NCI-H446 treated with DMSO at 0.1 percent for 48 hours (cell line): ENCODE results near the gene GJA4.
"Not testable (repeated sequence)": the region's sequence is repeated elsewhere in the genome, so short reads cannot be mapped to it uniquely, and the experiment has no call there.

Source experiments
- DNase-seq: peaks from one replicate; lab custom pipeline; 2025; lab: John Stamatoyannopoulos, UW

Gene GJA4

DNA sequence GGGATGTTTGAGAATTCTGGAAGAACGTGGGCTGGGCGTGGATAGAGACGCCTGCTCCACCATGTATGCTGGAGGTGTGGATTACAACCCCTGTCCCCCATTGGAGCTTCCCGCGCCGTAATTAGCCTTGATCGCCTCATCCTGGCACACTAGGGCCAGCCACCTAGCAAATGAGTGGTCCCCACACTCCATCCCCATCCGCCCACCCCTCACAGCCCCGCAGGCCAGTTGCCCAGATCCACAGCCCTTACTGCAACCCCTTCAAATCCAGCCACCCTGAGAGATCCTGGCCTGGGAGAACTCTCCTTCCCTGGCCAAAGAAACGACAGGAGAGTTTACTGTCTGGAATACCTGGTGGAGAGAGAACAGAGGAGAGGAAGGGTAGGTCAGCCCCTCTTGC is 375 bp upstream of the GJA4 start:
- DNase-seq = no peak

- no peak for DNase-seq
Observed at GRCh38 chr1:34794001-34794789, 1.4 kb downstream of the GJA4 start.

DNA sequence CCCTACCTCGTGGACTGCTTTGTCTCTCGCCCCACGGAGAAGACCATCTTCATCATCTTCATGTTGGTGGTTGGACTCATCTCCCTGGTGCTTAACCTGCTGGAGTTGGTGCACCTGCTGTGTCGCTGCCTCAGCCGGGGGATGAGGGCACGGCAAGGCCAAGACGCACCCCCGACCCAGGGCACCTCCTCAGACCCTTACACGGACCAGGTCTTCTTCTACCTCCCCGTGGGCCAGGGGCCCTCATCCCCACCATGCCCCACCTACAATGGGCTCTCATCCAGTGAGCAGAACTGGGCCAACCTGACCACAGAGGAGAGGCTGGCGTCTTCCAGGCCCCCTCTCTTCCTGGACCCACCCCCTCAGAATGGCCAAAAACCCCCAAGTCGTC is 2.0 kb downstream of the GJA4 start:
- no peak for DNase-seq

- no peak for DNase-seq
Observed at GRCh38 chr1:34795916-34796315, 3.1 kb downstream of the GJA4 start.

DNA sequence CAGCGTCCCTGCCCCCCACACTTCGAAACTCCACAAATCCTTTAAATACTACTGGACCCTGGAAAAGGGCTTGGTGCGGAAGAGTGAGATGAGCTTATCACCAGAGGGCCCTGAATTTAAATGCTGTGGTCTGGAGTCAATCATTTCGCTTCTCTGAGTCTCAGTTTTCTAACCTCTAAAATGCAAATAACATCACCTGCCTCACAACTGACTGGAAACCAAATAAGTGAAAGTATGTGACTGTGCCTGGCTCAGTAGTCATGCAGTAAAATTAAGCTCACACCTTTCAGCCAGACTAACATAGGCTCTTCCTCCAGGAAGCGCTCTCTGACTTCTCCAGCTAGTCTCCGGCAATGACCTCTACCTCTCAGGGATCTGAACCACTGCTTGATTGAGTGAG is 4.2 kb downstream of the GJA4 start:
- no peak for DNase-seq

DNA sequence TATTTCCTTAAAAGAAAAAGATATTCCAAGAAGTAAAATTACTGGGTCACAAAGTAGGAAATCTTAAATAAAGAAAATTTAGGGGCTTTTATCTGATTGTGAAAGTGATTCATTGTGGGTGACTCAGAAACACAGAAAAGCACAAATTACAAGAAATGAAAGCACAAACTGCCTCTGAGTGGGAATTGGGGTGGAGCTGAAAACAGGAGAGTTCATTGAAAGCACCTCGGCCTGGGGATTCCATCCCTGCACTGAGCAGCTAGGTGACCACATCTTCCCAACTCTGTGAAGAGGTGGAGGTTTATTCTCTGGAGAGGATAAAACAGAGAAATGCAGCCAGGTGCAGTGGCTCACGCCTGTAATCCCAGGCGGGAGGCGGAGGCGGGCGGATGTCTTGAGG is 7.4 kb downstream of the GJA4 start:
- DNase-seq = no peak

- DNase-seq = no peak
Observed at GRCh38 chr1:34803770-34804169, 11.0 kb downstream of the GJA4 start.

- DNase-seq = no peak
Observed at GRCh38 chr1:34806396-34806795, 13.6 kb downstream of the GJA4 start.

- DNase-seq = no peak
Observed at GRCh38 chr1:34808051-34808810, 15.4 kb downstream of the GJA4 start.

- not testable (repeated sequence) for DNase-seq
Observed at GRCh38 chr1:34810781-34811180, 18.0 kb downstream of the GJA4 start.

- DNase-seq = no peak
Observed at GRCh38 chr1:34816332-34816731, 23.5 kb downstream of the GJA4 start.

DNA sequence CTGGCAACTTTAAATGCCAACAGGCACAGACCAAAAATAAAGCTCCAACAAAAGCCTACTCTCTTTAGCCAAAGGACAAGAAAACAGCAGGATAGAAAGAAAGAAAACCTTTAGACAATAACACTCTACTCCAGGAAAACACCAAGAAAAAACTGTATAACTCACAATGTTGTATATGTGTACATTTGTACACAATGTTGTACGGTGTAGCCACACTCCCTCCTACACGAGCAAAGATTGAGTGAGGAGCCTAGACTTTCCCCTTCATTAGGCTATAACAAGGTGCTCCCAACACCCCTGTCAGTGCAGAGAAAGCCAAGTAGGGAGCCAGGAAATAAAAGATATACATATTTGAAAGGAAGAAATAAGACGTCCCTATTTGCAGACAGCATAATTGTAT is 24.0 kb downstream of the GJA4 start:
- no peak for DNase-seq

- not testable (repeated sequence) for DNase-seq
Observed at GRCh38 chr1:34818862-34819261, 26.1 kb downstream of the GJA4 start.

GRCh38 chr1:34822202-34822601 is 29.4 kb downstream of the GJA4 start:
- no peak for DNase-seq

- DNase-seq = no peak
Observed at GRCh38 chr1:34824817-34825454, 32.1 kb downstream of the GJA4 start.

- no peak for DNase-seq
Observed at GRCh38 chr1:34825455-34826091, 32.8 kb downstream of the GJA4 start.

- DNase-seq = no peak
Observed at GRCh38 chr1:34827341-34827941, 34.6 kb downstream of the GJA4 start.

GRCh38 chr1:34828611-34829010 is 35.8 kb downstream of the GJA4 start:
- no peak for DNase-seq

DNA sequence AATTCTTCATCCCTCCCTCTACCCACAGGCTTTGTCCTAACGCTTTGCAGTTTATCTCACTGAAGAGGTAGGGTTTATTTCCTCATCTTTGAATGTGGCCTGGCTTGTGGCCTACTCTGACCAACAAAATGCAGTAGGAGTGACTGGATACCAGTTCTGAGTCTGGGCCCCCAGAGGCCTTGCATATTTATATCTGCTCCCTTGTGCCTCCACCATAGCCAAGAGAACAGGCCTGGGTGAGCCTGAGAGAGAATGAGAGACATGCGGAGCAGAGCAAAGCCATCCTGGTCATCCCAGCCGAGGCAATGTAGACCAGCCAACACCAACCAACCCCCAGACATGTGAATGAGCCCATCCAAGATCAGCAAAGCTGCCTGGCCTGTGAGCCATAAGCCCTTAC is 36.5 kb downstream of the GJA4 start:
- DNase-seq = no peak

- no peak for DNase-seq
Observed at GRCh38 chr1:34831721-34832246, 39.0 kb downstream of the GJA4 start.

DNA sequence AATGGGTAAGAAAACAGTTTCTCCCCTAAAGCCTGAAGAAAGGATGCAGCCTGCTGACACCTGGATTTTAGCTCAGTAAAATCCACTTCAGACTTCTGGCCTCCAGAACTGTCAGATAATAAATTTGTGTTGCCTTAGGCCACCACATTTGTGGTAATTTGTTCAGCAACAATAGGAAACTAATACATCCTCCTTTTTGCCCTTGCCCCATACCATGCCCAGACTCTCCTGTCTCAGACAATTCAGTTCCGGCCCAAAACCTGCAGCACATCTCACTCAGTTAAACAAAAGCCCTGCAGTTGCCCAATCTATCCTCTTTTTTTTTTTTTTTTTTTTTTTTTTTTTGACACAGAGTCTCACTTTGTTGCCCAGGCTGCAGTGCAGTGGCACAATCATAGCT is 40.9 kb downstream of the GJA4 start:
- no peak for DNase-seq
